HEK293T (cell line): Measurements from ENCODE around the gene SKOR1.

ENCODE experiments used
- CTCF ChIA-PET: fragments of 350-600 bp; formaldehyde crosslinking; extraction: SDS; loops from one replicate; lab custom pipeline; 2021; ENCODE audit warnings: antibody characterized with exemption, inconsistent platforms; lab: Yijun Ruan, JAX
- POLR2A ChIA-PET: fragments of 350-600 bp; formaldehyde crosslinking; extraction: SDS; loops from one replicate; lab custom pipeline; 2020; ENCODE audit warnings: antibody characterized with exemption, inconsistent platforms; lab: Yijun Ruan, JAX
- DNase-seq: peaks from one replicate; pipeline ENCODE4 v3.0.0; 2012; ENCODE audit warnings: mixed read lengths; ENCODE audit errors: extremely low spot score
- ARNT ChIP-seq: fragments of 450-650 bp; IDR thresholded peaks from 2 replicates; pipeline ENCODE4 v1.6.1; 2017; ENCODE audit warnings: mild to moderate bottlenecking
- BHLHE40 ChIP-seq: fragments of 450-650 bp; IDR thresholded peaks from 2 replicates; pipeline ENCODE4 v1.6.1; 2016; ENCODE audit warnings: mild to moderate bottlenecking, moderate library complexity, borderline replicate concordance
- CTBP1 ChIP-seq: fragments of 450-650 bp; IDR thresholded peaks from 2 replicates; pipeline ENCODE4 v1.6.1; 2016; ENCODE audit warnings: borderline replicate concordance
- ELF4 ChIP-seq: fragments of 450-650 bp; IDR thresholded peaks from 2 replicates; pipeline ENCODE4 v1.6.1; 2017; ENCODE audit warnings: antibody characterized with exemption
- FOXA1 ChIP-seq: fragments of 450-650 bp; IDR thresholded peaks from 2 replicates; pipeline ENCODE4 v1.6.1; 2016; ENCODE audit warnings: mild to moderate bottlenecking
- FOXK2 ChIP-seq: fragments of 450-650 bp; IDR thresholded peaks from 2 replicates; pipeline ENCODE4 v1.6.1; 2016; ENCODE audit warnings: mild to moderate bottlenecking
- FOXM1 ChIP-seq: fragments of 450-650 bp; IDR thresholded peaks from 2 replicates; pipeline ENCODE4 v1.6.1; 2017; ENCODE audit warnings: mild to moderate bottlenecking, borderline replicate concordance
- HDGF ChIP-seq: fragments of 450-650 bp; IDR thresholded peaks from 2 replicates; pipeline ENCODE4 v1.6.1; 2017; ENCODE audit warnings: antibody characterized with exemption, borderline replicate concordance
- L3MBTL2 ChIP-seq: fragments of 450-650 bp; conservative IDR thresholded peaks from 2 replicates; pipeline ENCODE4 v1.6.1; 2016; ENCODE audit warnings: mild to moderate bottlenecking
- LEF1 ChIP-seq: fragments of 450-650 bp; IDR thresholded peaks from 2 replicates; pipeline ENCODE4 v1.6.1; 2017; ENCODE audit warnings: mild to moderate bottlenecking, borderline replicate concordance
- NFRKB ChIP-seq: fragments of 450-650 bp; IDR thresholded peaks from 2 replicates; pipeline ENCODE4 v1.6.1; 2016; ENCODE audit warnings: mild to moderate bottlenecking, moderate library complexity
- PKNOX1 ChIP-seq: fragments of 450-650 bp; IDR thresholded peaks from 2 replicates; pipeline ENCODE4 v1.6.1; 2016
- SP1 ChIP-seq: fragments of 450-650 bp; IDR thresholded peaks from 2 replicates; pipeline ENCODE4 v1.6.1; 2017
- SUZ12 ChIP-seq: fragments of 450-650 bp; IDR thresholded peaks from 2 replicates; pipeline ENCODE4 v1.6.1; 2016; ENCODE audit warnings: mild to moderate bottlenecking
- TARDBP ChIP-seq: fragments of 450-650 bp; IDR thresholded peaks from 2 replicates; pipeline ENCODE4 v1.6.1; 2016
- ZNF384 ChIP-seq: fragments of 450-650 bp; IDR thresholded peaks from 2 replicates; pipeline ENCODE4 v1.6.1; 2016

Gene SKOR1

GRCh38 chr15:67870868-67871408 lies 45.6 kb downstream of the SKOR1 start:
- POLR2A ChIA-PET, result no interaction called here
- no peak for DNase-seq
- CTCF ChIA-PET, result no interaction called here
- TF ChIP-seq CTBP1 (no peak), SUZ12 (no peak), TARDBP (no peak), L3MBTL2 (no peak), BHLHE40 (no peak), HDGF (no peak), SP1 (no peak), PKNOX1 (no peak), ELF4 (no peak), FOXK2 (no peak), NFRKB (no peak), ZNF384 (no peak), FOXA1 (no peak), FOXM1 (no peak)

GRCh38 chr15:67873777-67874176 lies 48.5 kb downstream of the SKOR1 start:
- TF ChIP-seq ELF4 (no peak), HDGF (no peak)

GRCh38 chr15:67878712-67879206 lies 53.5 kb downstream of the SKOR1 start:
- DNase-seq, result no peak
- CTCF ChIA-PET, result no interaction called here
- TF ChIP-seq FOXK2 (no peak), ZNF384 (no peak), FOXA1 (no peak), ARNT (no peak), NFRKB (no peak), HDGF (no peak), FOXM1 (no peak), ELF4 (no peak), LEF1 (no peak), PKNOX1 (no peak), TARDBP (no peak), CTBP1 (no peak), L3MBTL2 (no peak), BHLHE40 (no peak)
- POLR2A ChIA-PET, result no interaction called here

More at GRCh38 chr15:67873777-67874176, 48.5 kb downstream of the SKOR1 start:
- ChIA-PET CTCF (interaction anchor here (3.6 kb wide), 1 partner anchor 10 kb away, joined by 13 read pairs; no protein-coding TSS in a partner anchor), POLR2A (no interaction called here)
- no peak for DNase-seq

- CTCF ChIA-PET, result no interaction called here
- no peak for DNase-seq
- POLR2A ChIA-PET, result no interaction called here
- TF ChIP-seq CTBP1 (no peak), FOXK2 (no peak), SP1 (no peak), PKNOX1 (no peak), ELF4 (no peak)
These were observed 54.3 kb downstream of the SKOR1 start for GRCh38 chr15:67879440-67880129.

GRCh38 chr15:67880651-67881182 lies 55.4 kb downstream of the SKOR1 start:
- TF ChIP-seq SUZ12, result no peak
- no peak for TF ChIP-seq FOXA1
- no peak for TF ChIP-seq BHLHE40
- no peak for TF ChIP-seq NFRKB
- POLR2A ChIA-PET, result interaction anchor here (1.0 kb wide), 1 partner anchor 173 kb away, joined by 4 read pairs; the partner anchor contains the start of gene PIAS1
- CTCF ChIA-PET, result interaction anchor here (0.7 kb wide), 1 partner anchor 163 kb away, joined by 3 read pairs; no protein-coding TSS in a partner anchor
- DNase-seq, result no peak

- CTCF ChIA-PET, result interaction anchor here (1.3 kb wide), 1 partner anchor 20 kb away, joined by 3 read pairs; no protein-coding TSS in a partner anchor
- TF ChIP-seq FOXK2, result no peak
- no peak for TF ChIP-seq ELF4
- TF ChIP-seq ARNT, result no peak
- no peak for TF ChIP-seq LEF1
- no peak for TF ChIP-seq NFRKB
- TF ChIP-seq SP1, result no peak
- no peak for TF ChIP-seq HDGF
- no peak for TF ChIP-seq L3MBTL2
- no peak for TF ChIP-seq PKNOX1
- TF ChIP-seq BHLHE40, result no peak
- no peak for TF ChIP-seq FOXM1
- no peak for TF ChIP-seq ZNF384
- TF ChIP-seq FOXA1, result no peak
- TF ChIP-seq TARDBP, result no peak
- TF ChIP-seq CTBP1, result no peak
- POLR2A ChIA-PET, result interaction anchor here (1.7 to 2.0 kb wide), 2 partner anchors 32 to 172 kb away, joined by 6 to 9 read pairs; partner anchors contain the start of gene PIAS1
- DNase-seq, result no peak
These were observed 57.4 kb downstream of the SKOR1 start for GRCh38 chr15:67882487-67883233.
